Epithelial cell of proximal tubule (primary cell): ENCODE measurements around the gene ADIPOR2. TPM values are rescaled to one million over a fixed set of nuclear protein-coding genes. Genes with fewer than 3 reads are reported as not detected.

ENCODE experiments used
- DNase-seq: peaks from one replicate; pipeline ENCODE4 v3.0.0-alpha.2; 2011; ENCODE audit warnings: low read depth
- H3K4me3 ChIP-seq: 2 replicates; pipeline ENCODE4 v1.5.1; 2011; ENCODE audit warnings: low read depth, mild to moderate bottlenecking, low read length
- total RNA-seq: library from RNA; depleted of rRNA; stranded (reverse); fragments of >200 nt; gene quantifications from 2 replicates; pipeline ENCODE4 v1.2.3, GENCODE V29; 2015
- TF ChIP-seq, protein P1 (sequence below): conservative IDR thresholded peaks from 2 replicates; pipeline ENCODE4 v1.5.1; 2012; ENCODE audit warnings: low read depth, mild to moderate bottlenecking, low read length

The ADIPOR2 gene
- total RNA-seq, 1 donor from 2014 or later = 22.8 TPM

DNA sequence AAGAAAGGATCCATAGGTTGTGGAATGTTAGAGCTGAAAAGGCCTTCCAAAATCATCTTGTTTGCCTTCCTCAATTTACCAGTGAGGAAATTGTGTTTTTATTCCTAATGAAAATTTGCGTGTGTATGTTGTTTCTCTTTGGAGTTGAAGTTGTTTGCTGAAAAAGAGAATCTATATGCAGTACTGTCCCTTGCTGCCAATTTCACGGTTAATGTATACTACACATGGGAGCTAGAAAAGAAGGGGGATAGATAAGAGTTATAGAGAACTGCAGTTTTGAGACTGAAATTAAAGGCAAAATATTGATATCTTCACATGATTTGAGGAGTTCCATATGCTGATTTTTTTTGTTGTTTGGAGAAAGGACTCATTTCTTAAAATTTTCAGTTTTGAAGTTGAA lies 67.5 kb downstream of the ADIPOR2 start:
- DNase-seq = no peak
- TF ChIP-seq, protein P1, sequence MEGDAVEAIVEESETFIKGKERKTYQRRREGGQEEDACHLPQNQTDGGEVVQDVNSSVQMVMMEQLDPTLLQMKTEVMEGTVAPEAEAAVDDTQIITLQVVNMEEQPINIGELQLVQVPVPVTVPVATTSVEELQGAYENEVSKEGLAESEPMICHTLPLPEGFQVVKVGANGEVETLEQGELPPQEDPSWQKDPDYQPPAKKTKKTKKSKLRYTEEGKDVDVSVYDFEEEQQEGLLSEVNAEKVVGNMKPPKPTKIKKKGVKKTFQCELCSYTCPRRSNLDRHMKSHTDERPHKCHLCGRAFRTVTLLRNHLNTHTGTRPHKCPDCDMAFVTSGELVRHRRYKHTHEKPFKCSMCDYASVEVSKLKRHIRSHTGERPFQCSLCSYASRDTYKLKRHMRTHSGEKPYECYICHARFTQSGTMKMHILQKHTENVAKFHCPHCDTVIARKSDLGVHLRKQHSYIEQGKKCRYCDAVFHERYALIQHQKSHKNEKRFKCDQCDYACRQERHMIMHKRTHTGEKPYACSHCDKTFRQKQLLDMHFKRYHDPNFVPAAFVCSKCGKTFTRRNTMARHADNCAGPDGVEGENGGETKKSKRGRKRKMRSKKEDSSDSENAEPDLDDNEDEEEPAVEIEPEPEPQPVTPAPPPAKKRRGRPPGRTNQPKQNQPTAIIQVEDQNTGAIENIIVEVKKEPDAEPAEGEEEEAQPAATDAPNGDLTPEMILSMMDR = no peak
- H3K4me3 ChIP-seq = no peak overlapping the region

DNA sequence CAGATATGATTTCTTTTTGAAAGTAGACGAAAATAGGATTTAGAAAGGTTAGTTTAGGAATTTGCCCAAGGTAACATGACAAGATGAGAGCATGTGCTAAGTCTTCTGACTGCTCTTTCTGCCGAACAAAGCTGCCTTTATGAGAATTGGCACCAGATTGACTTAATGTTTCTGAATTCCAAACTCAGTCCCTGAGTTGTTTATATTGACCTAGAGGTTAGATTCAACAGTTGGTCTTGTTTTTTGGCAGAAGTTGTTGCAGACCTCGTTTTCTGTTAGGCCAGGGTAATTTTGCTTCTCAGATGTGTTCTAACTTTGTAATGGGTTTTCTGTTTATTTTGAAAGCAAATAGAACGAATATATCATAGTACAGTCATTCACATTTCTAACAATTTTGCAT lies 68.0 kb downstream of the ADIPOR2 start:
- TF ChIP-seq, protein P1 = no peak
- H3K4me3 ChIP-seq = no peak overlapping the region
- DNase-seq = no peak

DNA sequence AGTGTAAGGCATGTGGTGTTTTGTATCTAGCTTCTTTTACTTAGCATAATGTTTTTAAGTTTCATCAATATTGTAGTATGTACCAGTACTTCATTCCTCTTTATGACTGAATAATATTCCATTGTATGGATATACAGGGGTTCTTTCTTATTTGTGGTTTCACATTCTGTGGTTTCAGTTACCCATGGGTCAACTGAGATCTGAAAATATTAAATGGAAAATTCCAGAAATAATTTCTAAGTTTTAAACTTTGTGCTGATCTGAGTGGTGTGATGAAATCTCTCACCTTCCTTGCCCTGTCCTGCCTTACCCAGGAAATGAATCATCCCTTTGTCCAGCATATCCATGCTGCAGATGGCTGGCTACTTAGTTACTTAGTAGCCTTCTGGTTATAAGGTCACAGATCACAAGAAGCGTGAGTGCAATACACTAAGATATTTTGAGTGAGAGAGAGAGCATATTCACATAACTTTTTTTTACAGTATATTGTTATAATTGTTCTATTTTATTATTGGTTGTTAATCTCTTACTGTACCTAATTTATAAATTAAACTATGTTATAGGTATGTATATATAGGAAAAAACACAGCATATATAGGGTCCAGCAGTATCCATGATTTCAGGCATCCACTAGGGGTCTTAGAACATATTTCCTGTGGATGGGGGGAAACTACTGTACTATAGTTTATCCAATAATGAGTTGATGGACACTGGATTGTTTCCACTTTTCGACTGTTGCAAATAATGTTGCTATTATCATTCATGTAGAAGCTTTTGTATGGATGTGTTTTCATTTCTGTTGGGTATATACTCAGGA lies 69.9 kb downstream of the ADIPOR2 start:
- TF ChIP-seq, protein P1 = peak; percentile 20
- peak; percentile 85 for DNase-seq
- H3K4me3 ChIP-seq = peak overlapping the region; percentile 22

DNA sequence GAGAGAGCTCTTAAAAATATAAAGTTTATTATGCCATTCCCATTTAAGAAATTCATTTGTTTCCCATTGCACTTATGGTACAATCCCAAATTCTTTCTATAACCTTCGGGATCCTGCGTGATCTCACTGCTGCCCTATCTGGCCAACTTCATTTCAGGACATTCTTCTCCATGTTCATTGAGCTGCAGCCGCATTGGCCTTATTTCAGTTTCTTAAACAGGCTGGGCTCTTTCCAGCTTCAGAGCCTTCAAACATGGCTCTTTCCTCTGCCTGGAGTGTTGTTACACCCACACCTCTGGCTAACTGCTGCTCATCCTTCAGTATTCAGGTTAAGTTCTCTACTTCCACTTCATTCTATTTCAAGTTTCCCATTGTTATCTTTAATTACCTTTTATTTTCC lies 71.0 kb downstream of the ADIPOR2 start:
- DNase-seq = no peak
- TF ChIP-seq, protein P1 = no peak
- no peak overlapping the region for H3K4me3 ChIP-seq

DNA sequence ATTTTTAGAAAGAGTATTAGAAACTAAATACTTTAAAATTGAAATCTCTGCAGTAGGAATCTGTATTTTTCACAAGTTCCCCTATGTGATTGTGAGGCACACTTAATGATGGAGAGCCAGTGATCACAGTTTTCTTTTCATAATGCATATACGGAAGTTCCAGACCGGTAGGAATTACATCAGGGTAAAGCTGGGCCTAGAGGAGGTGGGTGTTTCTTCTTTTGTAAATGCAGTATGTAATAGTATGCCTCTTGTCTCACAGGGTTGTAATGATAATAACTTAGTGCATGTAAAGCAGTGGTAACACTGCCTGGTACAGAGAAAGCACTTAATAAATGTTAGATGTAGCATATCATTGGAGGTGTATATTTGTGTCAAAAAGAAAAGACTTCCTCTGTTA lies 72.3 kb downstream of the ADIPOR2 start:
- DNase-seq = no peak
- no peak overlapping the region for H3K4me3 ChIP-seq
- TF ChIP-seq, protein P1 = no peak

DNA sequence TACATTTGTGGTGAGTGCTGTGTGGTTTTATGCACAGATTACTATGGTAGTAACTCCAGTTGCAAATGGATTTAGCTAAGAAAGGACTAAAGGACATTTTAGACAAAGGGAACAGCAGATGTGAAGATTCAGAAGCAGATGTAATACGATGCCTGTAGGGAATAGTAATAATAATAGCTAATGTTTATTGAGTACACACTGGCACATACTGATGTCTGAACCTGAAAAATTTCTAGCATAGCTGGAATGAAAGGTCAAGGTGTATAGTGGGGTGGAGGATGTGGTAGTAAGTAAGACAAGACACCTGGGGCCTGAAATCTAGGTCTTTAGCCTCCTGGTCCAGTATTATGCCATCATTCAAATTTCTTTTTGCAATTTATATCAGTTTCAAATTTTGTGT lies 75.2 kb downstream of the ADIPOR2 start:
- TF ChIP-seq, protein P1 = no peak
- DNase-seq = no peak
- no peak overlapping the region for H3K4me3 ChIP-seq
